ENCODE data around the gene TIAM2. TPM values are rescaled to one million over a fixed set of nuclear protein-coding genes. Genes with fewer than 3 reads are reported as not detected.

The TIAM2 gene
- total RNA-seq, 1 experiment from 2014 or later, result 10.2 TPM

DNA sequence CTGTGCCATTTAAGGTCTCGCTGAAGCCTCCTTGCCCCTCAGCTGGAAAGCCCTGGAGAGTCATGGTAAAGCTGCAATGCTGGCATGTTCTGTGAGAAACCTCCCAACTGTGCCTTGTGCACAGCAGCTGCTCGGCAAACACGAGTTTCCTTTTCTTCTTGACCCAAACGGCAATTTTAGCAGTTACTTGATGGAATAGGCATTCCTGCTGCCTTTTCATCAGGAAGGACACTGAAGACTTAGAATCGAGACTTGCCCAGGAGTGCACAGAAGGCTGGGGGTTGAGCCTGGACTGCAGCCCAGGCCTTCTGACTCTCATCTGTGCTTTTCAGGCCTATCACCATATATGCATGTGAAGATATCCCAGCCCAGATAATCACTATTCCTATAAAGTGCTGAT is 240.0 kb downstream of the TIAM2 start:
- no peaks in the 10 kb centered on the region for H3K27me3 ChIP-seq (ENCODE audit: control insufficient read depth, insufficient read depth, low read length)
- DNase-seq, result no peak
- no peaks in the 10 kb centered on the region for H3K36me3 ChIP-seq (replicated peaks; ENCODE audit: control insufficient read depth, insufficient read depth, low read length)
- no peak overlapping the region for H3K4me3 ChIP-seq (ENCODE audit: insufficient read depth, low read depth, low read length)

DNA sequence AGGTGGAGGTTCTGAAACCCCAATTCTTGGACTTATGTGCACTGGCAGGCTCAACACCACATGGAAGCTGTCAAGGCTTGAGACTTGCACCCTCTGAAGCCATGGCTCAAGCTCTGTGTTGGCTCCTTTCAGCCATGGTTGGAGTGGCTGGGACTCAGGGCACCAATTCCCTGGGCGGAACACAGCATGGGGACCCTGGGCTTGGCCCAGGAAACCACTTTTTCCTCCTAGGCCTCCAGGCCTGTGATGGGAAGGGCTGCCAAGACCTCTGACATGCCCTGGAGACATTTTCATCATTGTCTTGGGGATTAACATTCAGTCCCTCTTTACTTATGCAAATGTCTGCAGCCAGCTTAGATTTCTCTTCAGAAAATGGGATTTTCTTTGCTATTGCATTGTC is 242.5 kb downstream of the TIAM2 start:
- no peak for DNase-seq
- no peak overlapping the region for H3K4me3 ChIP-seq (ENCODE audit: insufficient read depth, low read depth, low read length)
- H3K27me3 ChIP-seq (ENCODE audit: control insufficient read depth, insufficient read depth, low read length), result no peaks in the 10 kb centered on the region

DNA sequence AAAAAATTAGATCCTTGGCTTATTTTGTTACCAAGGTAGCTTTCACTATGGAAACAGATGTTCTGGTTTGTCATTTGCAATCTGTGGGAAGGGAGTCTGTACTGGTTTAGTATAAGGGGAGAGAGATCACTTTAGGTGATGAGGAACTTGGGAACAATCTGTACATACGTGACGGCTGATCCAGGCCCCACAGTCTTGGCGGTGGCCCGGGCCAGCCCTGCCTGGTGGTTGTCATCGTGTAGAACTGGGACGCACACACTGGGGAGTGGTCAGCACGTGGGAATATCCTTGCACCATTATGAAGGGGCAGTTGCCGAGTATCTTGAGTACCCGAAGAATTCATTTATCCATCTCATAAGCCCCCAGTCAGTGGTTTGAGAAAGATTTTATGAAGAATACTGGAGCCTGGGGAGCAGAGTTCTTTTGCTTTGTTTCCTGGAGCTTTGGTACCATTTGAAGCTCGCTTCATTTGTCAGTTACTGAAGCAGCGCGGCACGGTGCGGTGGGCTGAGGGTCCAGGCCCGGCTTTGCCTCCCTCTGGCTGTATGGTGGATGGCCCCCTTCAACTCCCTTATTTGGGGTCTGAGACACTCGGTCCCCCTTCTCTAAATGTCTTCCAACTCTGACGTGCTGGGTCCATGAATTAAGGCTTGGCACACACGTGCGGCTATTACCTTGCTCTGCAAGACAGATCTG is 245.9 kb downstream of the TIAM2 start:
- Histone ChIP-seq H3K36me3 (replicated peaks; ENCODE audit: control insufficient read depth, insufficient read depth, low read length) (no peaks in the 10 kb centered on the region; the same call in 1 of the 2 replicates), H3K27me3 (ENCODE audit: control insufficient read depth, insufficient read depth, low read length) (no peaks in the 10 kb centered on the region), H3K4me3 (ENCODE audit: insufficient read depth, low read depth, low read length) (no peak overlapping the region)
- no peak for DNase-seq

More for the DNA sequence above, 242.5 kb downstream of the TIAM2 start:
- no peaks in the 10 kb centered on the region for H3K36me3 ChIP-seq (replicated peaks; ENCODE audit: control insufficient read depth, insufficient read depth, low read length)

DNA sequence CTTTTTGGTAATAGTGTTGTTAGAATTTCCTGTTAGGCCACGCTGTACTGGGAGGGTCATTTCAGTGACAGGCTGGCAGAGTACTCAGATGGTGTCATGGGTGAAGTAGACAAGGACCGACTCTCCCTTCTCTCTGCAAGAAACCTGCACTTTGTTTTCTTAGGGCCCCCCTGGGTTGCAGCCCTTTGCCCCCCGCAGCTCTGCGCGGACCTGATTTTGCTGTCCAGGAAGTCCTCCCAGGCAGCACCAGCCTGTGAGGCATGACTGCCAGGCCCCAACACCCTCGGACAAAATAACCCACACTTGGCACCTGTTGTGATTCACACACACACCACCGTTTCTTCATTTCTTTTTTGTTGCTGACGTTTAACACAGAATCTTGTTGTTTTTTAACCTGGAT is 246.9 kb downstream of the TIAM2 start:
- no peak for DNase-seq
- no peak overlapping the region for H3K4me3 ChIP-seq (ENCODE audit: insufficient read depth, low read depth, low read length)
- no peaks in the 10 kb centered on the region; the same call in 1 of the 2 replicates for H3K36me3 ChIP-seq (replicated peaks; ENCODE audit: control insufficient read depth, insufficient read depth, low read length)
- no peaks in the 10 kb centered on the region for H3K27me3 ChIP-seq (ENCODE audit: control insufficient read depth, insufficient read depth, low read length)

DNA sequence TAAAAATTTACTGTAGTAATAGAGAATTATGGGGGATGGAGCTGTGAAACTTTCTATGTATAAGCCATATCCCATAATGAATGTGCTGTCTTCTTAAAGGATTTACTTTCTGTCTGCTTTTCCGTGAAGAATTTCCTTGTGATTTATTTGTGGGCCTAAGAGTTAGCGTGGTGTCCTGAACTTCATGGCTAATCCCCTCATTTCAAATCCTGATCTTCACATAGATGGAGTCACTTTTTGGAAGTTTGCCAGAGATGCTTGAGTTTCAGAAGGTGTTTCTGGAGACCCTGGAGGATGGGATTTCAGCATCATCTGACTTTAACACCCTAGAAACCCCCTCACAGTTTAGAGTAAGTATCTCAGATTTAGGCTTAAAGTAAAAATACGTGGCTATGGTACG is 249.3 kb downstream of the TIAM2 start:
- Histone ChIP-seq H3K27me3 (ENCODE audit: control insufficient read depth, insufficient read depth, low read length) (no peaks in the 10 kb centered on the region), H3K36me3 (replicated peaks; ENCODE audit: control insufficient read depth, insufficient read depth, low read length) (no peaks in the 10 kb centered on the region; the same call in 1 of the 2 replicates), H3K4me3 (ENCODE audit: insufficient read depth, low read depth, low read length) (no peak overlapping the region)
- DNase-seq, result no peak

DNA sequence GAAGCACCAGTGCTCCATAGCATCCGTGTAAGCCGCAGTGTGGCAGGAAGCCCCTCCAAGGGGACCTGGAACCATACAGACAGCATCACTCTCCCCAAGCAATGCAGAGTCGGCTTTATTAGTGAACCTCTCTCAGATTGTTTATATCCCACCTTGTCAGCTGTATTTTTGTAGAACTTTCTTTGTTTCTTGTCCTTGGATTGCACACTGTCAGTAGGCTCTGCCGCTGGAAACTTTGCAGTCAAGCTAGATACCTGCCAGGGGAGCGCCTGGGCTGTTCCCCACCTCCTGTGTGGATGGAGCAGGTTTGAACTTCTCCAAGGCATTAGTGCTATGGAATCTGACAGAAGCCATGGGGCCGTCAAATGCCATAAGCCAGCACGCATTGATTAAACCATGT is 250.1 kb downstream of the TIAM2 start:
- no peak overlapping the region for H3K4me3 ChIP-seq (ENCODE audit: insufficient read depth, low read depth, low read length)
- no peaks in the 10 kb centered on the region; the same call in 1 of the 2 replicates for H3K36me3 ChIP-seq (replicated peaks; ENCODE audit: control insufficient read depth, insufficient read depth, low read length)
- no peak for DNase-seq
- no peaks in the 10 kb centered on the region for H3K27me3 ChIP-seq (ENCODE audit: control insufficient read depth, insufficient read depth, low read length)

DNA sequence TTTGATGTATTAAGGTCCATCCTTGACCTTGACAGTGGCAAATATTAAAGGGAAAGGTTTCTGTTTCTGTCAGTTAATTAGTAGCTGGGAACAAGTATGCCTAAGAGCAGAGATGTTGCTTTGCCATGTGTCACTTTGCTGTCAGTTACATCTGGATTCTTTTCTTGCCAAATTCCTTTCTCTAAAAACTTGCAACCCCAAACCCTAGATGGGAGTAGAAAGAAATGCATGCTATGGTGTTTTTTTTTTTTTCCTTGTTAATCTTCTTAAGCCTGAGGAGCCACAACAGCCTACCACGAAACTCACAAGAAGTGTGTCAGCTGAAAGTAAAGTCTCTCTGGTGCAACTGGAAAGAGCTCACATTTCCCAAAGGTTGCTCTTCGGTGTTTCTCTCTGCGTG is 250.7 kb downstream of the TIAM2 start:
- Histone ChIP-seq H3K4me3 (ENCODE audit: insufficient read depth, low read depth, low read length) (no peak overlapping the region), H3K27me3 (ENCODE audit: control insufficient read depth, insufficient read depth, low read length) (no peaks in the 10 kb centered on the region), H3K36me3 (replicated peaks; ENCODE audit: control insufficient read depth, insufficient read depth, low read length) (peaks cover 3% of the 10 kb centered on the region; the same call in 1 of the 2 replicates)
- no peak for DNase-seq

DNA sequence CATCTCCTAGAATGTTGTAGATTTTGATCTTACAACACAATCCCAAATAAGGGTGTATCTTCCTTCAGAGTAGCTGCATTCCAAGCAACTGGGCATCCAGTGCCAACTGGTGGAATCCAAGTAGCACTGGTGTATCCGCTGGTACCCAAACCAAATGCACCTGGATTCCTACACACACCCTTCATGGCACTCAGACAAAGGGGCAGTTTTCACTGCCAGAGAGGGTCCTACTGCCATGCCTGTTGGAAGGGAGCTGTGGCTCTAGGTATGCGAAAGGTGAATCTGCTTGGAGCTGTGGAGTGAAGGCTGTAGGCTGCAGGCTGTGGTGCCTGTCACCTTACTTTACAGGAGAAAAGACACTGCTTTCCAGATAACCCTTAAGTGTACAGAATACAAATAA is 251.7 kb downstream of the TIAM2 start:
- Histone ChIP-seq H3K36me3 (replicated peaks; ENCODE audit: control insufficient read depth, insufficient read depth, low read length) (peaks cover 3% of the 10 kb centered on the region; the same call in 1 of the 2 replicates), H3K4me3 (ENCODE audit: insufficient read depth, low read depth, low read length) (no peak overlapping the region), H3K27me3 (ENCODE audit: control insufficient read depth, insufficient read depth, low read length) (no peaks in the 10 kb centered on the region)
- DNase-seq, result no peak

DNA sequence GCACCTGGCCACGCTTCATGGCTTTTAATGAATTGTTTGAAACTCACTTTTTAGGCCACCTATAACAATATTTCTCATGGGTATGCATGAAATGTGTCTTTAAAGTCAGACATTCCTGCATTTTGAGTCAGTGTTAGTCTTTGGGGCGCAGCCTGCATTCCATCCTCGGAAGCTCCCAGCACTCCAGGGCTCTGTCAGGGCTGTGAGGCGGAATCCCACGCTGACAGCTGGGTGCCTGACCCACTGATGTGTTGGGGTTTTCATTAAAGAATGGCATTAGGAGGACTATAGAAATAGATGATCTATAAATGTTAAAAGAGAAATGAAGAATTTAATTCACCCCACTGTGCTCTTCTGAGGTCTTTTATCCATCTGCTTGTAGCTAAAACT is 252.5 kb downstream of the TIAM2 start:
- Histone ChIP-seq H3K4me3 (ENCODE audit: insufficient read depth, low read depth, low read length) (no peak overlapping the region), H3K27me3 (ENCODE audit: control insufficient read depth, insufficient read depth, low read length) (no peaks in the 10 kb centered on the region), H3K36me3 (replicated peaks; ENCODE audit: control insufficient read depth, insufficient read depth, low read length) (peaks cover 4% of the 10 kb centered on the region)
- peak; percentile 62 for DNase-seq

DNA sequence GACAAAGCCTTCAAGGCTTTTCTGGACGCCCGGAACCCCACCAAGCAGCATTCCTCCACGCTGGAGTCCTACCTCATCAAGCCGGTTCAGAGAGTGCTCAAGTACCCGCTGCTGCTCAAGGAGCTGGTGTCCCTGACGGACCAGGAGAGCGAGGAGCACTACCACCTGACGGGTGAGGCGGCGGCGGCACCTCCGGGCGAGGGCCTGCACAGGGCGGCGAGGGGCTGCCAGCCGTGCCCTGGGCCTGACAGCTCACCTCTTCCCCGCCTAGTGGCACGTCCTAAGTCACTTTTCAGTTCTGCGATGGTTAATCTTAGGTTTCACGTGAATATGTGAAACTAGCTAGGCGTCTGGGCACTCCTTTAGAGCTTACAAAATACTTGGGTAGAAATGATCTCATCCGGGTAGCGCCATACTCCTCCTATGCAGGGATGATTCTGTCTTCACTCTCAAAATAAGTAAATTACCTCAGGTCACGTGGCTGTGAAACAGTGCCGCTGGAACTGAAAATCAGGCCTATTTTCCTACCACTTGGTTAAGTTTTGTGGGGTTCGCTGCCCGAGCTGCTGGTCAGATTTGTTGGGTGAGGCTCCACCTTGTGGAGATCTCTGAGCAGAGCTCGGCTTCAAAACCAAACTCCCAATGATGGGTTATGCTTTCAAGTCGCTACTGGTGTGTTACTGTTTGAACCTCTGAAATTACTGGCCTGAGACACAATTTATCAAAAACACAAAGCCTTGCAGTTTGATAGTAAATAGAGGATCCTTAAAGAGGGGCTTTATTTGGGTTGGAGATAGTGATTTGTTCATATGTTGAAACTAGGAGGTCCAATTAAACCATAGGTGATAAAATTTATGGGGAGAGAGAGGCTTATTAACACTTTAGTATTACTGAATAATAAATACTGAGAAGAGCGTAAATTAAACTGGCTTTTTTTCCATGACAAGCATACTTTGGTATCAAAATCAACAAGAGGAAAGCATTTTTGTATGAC is 253.2 kb downstream of the TIAM2 start:
- DNase-seq, result peak; percentile 82
- H3K4me3 ChIP-seq (ENCODE audit: insufficient read depth, low read depth, low read length), result no peak overlapping the region
- H3K36me3 ChIP-seq (replicated peaks; ENCODE audit: control insufficient read depth, insufficient read depth, low read length), result peaks cover 4% of the 10 kb centered on the region
- H3K27me3 ChIP-seq (ENCODE audit: control insufficient read depth, insufficient read depth, low read length), result no peaks in the 10 kb centered on the region

DNA sequence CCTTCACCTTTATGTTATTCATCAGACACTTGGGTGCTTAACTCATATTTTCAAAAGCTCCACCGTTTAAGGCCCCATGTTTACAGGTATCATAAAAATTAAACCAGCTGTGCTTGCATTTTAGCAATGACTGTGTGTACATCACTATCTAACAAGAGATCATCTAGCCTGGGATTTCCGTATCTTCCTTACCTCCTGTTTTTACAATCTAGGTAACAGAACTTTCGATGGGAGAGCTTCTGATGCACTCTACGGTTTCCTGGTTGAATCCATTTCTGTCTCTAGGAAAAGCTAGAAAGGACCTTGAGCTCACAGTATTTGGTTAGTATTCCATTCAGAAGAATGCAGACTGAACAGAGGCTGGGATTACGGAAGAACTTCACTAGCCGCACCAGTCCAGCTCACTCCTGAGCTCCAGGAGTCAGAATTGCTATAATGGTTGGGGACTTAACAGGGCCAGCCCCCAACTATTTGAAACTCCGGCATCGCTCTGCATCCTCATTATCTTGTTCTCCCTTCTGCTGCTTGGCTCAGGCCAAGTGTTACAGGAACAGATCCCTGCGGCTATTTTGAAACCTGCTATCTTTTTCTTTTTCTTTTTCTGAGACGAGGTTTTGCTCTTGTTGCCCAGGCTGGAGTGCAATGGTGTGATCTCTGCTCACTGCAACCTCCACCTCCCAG is 255.7 kb downstream of the TIAM2 start:
- Histone ChIP-seq H3K27me3 (ENCODE audit: control insufficient read depth, insufficient read depth, low read length) (no peaks in the 10 kb centered on the region), H3K4me3 (ENCODE audit: insufficient read depth, low read depth, low read length) (no peak overlapping the region), H3K36me3 (replicated peaks; ENCODE audit: control insufficient read depth, insufficient read depth, low read length) (peaks cover 5% of the 10 kb centered on the region)
- no peak for DNase-seq

DNA sequence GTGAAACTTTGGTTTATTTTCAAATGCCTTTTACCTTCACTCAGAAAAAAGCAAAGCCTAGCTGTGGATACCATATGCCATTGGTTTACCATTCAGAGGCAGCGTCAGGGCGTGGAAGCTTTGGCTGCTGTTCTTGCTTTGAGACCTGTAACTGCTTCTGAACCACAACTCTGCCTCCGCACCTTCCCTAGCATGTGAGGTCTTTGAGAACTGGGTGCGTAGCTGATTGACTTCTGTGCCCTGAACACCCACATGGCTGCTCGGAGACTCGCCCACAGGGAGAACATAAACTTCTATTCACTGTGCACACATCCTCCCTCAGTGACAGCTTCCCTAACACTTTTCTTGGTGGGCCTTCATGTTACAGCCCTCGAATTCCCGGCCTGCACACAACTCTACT is 257.5 kb downstream of the TIAM2 start:
- no peak for DNase-seq
- peaks cover 11% of the 10 kb centered on the region for H3K36me3 ChIP-seq (replicated peaks; ENCODE audit: control insufficient read depth, insufficient read depth, low read length)

DNA sequence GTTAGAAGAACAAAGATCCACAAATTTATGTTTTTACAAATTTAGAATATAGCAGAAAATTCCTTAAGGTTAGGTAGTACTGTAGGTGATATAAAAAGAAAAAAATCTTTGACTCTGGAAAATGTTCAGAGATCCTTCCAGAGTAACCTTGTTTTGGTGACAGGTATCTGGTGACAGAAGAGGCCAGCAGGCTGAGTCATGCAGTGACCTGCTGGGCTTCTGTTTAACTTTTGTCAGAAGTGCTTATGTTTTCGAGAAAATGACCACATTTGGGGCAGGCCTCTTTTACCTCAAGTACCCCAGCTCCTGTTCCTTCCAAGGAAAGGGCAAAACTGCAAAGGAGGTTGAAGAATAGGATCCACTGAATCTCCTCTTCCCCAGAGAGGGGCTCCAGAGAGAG is 258.2 kb downstream of the TIAM2 start:
- Histone ChIP-seq H3K36me3 (replicated peaks; ENCODE audit: control insufficient read depth, insufficient read depth, low read length) (peaks cover 13% of the 10 kb centered on the region), H3K4me3 (ENCODE audit: insufficient read depth, low read depth, low read length) (no peak overlapping the region), H3K27me3 (ENCODE audit: control insufficient read depth, insufficient read depth, low read length) (no peaks in the 10 kb centered on the region)
- no peak for DNase-seq

More for the DNA sequence above, 257.5 kb downstream of the TIAM2 start:
- Histone ChIP-seq H3K27me3 (ENCODE audit: control insufficient read depth, insufficient read depth, low read length) (no peaks in the 10 kb centered on the region), H3K4me3 (ENCODE audit: insufficient read depth, low read depth, low read length) (no peak overlapping the region)

DNA sequence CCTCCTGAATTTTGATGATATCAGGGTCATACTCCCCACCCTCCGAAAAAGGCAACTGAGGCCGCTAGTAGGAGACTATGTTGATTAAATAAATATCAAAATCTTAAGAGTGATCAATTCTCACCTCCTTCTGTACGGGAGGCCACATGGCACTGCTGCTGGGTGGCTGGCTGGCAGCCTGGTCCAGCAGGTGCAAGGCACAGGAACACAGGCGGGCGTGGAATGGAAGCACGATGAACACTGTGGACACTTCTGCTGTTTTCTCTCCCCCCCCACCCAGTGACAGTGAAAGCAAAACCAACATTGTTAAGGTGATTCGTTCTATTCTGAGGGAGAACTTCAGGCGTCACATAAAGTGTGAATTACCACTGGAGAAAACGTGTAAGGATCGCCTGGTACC is 259.0 kb downstream of the TIAM2 start:
- Histone ChIP-seq H3K4me3 (ENCODE audit: insufficient read depth, low read depth, low read length) (no peak overlapping the region), H3K27me3 (ENCODE audit: control insufficient read depth, insufficient read depth, low read length) (no peaks in the 10 kb centered on the region), H3K36me3 (replicated peaks; ENCODE audit: control insufficient read depth, insufficient read depth, low read length) (peaks cover 18% of the 10 kb centered on the region)
- DNase-seq, result no peak
